GM23338 (cell line): ENCODE results near the gene ZBTB45.

ENCODE experiments used
- CREB1 ChIP-seq: fragments of 250-450 bp; sonication (Bioruptor Pico); IDR thresholded peaks from 2 replicates; pipeline ENCODE4 v1.5.0; 2020; ENCODE audit warnings: low read depth, mild to moderate bottlenecking, moderate library complexity
- CTCF ChIP-seq, 2 experiments: fragments of 200-600 bp in 1 of 2; sonication (generic) in 1 of 2; conservative IDR thresholded peaks; 2 replicates each; pipeline versions ENCODE4 v1.5.1 to v1.6.1; 2016 to 2017; ENCODE audit warnings: antibody characterized with exemption in 2 of 2, low read depth in 2 of 2, mild to moderate bottlenecking in 2 of 2, moderate library complexity in 1 of 2
- EZH2 ChIP-seq: fragments of 200-600 bp; sonication (generic); IDR thresholded peaks from one replicate; pipeline ENCODE4 v1.8.0; 2017; ENCODE audit warnings: antibody characterized with exemption, mild to moderate bottlenecking, low read depth; ENCODE audit not compliant: unreplicated experiment
- EZH2phosphoT487 ChIP-seq: fragments of 200-600 bp; sonication (generic); IDR thresholded peaks from one replicate; pipeline ENCODE4 v1.8.1; 2018; ENCODE audit warnings: antibody characterized with exemption; ENCODE audit not compliant: unreplicated experiment
- POLR2AphosphoS5 ChIP-seq: IDR thresholded peaks from 2 replicates; pipeline ENCODE4 v1.6.1; 2016; ENCODE audit warnings: antibody characterized with exemption, low read depth
- REST ChIP-seq: IDR thresholded peaks from one replicate; pipeline ENCODE4 v1.6.1; 2018; ENCODE audit warnings: antibody characterized with exemption; ENCODE audit not compliant: unreplicated experiment
- STAT1 ChIP-seq: IDR thresholded peaks from one replicate; pipeline ENCODE4 v1.6.1; 2016; ENCODE audit warnings: antibody characterized with exemption; ENCODE audit not compliant: unreplicated experiment
- ZNF331 ChIP-seq: fragments of 250-450 bp; sonication (Bioruptor Pico); IDR thresholded peaks from 2 replicates; pipeline ENCODE4 v1.5.0; 2020; ENCODE audit warnings: low read depth, mild to moderate bottlenecking, moderate library complexity
- ZNF462 ChIP-seq: fragments of 250-450 bp; sonication (Bioruptor Pico); IDR thresholded peaks from 2 replicates; pipeline ENCODE4 v1.5.0; 2020; ENCODE audit warnings: mild to moderate bottlenecking, moderate library complexity

DNA sequence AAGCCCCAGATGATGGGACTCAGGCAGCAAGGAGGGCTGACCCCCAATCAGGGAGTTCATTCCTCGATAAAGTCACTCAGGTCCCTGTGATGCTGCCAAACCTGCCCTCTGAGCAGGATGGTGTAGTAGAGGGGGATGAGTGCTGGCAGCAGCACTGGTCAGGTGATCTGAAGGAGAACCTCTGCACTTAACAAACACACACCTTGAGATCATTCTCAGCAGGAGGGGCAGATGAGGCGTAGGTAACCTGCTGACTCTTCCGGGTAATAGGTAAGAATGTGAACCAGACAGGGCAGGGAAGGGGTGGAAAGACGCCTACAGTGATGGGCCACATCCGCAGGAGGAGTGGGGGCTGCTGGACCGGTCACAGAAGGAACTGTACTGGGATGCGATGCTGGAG lies 40.3 kb downstream of the ZBTB45 start:
- TF ChIP-seq CTCF (conservative IDR thresholded peaks at IDR 0.05; ENCODE audit: low read depth in 2 of 2) (no peak), EZH2 (no peak), POLR2AphosphoS5 (no peak), CREB1 (CRISPR knock-in tag) (no peak), EZH2phosphoT487 (no peak), REST (no peak), ZNF462 (no peak), ZNF331 (CRISPR knock-in tag) (no peak), STAT1 (no peak)
